ENCODE measurements around the gene SUCLG2.
"Not testable (repeated sequence)": the region's sequence is repeated elsewhere in the genome, so short reads cannot be mapped to it uniquely, and the experiment has no call there.

Gene SUCLG2

DNA sequence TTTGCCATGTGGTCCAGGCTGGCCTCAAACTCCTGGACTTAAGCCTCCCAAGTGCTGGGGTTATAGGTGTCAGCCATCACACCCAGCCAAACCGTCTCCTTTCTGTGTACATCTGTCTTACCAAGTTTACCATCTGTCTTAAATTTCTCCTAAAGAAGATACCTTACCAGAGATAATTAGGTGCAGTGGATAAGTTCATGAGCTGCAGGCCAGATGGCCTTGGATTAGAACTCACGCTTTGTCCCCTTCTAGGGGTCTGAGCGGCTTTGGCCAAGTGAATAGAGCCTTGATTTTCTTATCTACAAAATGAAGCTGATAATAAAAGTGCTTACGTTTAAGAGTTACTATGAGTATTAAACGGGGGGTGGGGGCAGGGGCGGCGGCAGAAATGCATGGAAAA is 103.9 kb downstream of the SUCLG2 start:
- Histone ChIP-seq H3K9ac (ENCODE audit: low read depth, low read length) (no peak overlapping the region), H3K9me3 (ENCODE audit: control insufficient read depth, insufficient read depth, low read length) (no peaks in the 10 kb centered on the region)

GRCh38 chr3:67542502-67543250 is 111.7 kb downstream of the SUCLG2 start:
- not testable (repeated sequence) for H3K9me3 ChIP-seq (ENCODE audit: control insufficient read depth, insufficient read depth, low read length); H3K9ac ChIP-seq (ENCODE audit: low read depth, low read length); H3K4me1 ChIP-seq (ENCODE audit: insufficient read depth, low read length); H3K36me3 ChIP-seq (ENCODE audit: insufficient read depth, low read length)

More for the DNA sequence above, 103.9 kb downstream of the SUCLG2 start:
- Histone ChIP-seq H3K4me1 (ENCODE audit: insufficient read depth, low read length) (no peaks in the 10 kb centered on the region), H3K36me3 (ENCODE audit: insufficient read depth, low read length) (no peaks in the 10 kb centered on the region)

DNA sequence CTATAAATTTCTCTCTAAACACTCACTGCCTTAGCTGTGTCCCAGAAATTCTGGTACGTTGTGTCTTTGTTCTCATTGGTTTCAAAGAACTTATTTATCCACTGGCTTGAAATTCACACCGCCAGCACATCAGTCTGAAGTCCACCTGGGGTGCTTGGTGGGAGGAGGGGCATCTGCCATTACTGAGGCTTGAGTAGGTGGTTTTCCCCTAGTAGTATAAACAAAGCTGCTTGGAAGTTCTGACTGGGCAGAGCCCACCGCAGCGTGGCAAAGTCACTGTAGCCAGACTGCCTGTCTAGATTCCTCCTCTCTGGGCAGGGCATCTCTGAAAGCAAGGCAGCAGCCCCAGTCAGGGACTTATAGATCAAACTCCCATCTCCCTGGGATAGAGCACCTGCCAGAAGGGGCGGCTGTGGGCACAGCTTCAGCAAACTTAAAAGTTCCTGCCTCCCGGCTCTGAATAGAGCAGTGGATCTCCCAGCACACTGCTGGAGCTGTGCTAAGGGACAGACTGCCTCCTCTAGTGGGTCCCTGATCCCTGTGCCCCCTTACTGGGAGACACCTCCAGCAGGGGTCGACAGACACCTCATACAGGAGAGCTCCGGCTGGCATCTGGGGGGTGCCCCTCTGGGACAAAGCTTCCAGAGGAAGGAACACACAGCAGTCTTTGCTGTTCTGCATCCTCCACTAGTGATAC is 114.1 kb downstream of the SUCLG2 start:
- Histone ChIP-seq H3K4me1 (ENCODE audit: insufficient read depth, low read length) (no peaks in the 10 kb centered on the region), H3K9me3 (ENCODE audit: control insufficient read depth, insufficient read depth, low read length) (no peaks in the 10 kb centered on the region), H3K9ac (ENCODE audit: low read depth, low read length) (no peak overlapping the region), H3K36me3 (ENCODE audit: insufficient read depth, low read length) (no peaks in the 10 kb centered on the region)

DNA sequence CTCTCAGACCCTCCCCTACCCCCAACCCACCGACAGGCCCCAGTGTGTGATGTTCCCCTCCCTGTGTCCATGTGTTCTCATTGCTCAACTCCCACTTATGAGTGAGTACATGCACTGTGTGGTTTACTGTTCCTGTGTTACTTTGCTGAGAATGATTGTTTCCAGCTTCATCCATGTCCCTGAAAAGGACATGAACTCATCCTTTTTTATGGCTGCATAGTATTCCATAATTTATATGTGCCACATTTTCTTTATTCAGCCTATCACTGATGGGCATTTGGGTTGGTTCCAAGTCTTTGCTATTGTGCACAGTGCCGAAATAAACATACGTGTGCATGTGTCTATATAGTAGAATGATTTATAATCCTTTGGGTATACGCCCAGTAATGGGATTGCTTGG is 117.2 kb downstream of the SUCLG2 start:
- not testable (repeated sequence) for H3K36me3 ChIP-seq (ENCODE audit: insufficient read depth, low read length); H3K9ac ChIP-seq (ENCODE audit: low read depth, low read length); H3K4me1 ChIP-seq (ENCODE audit: insufficient read depth, low read length); H3K9me3 ChIP-seq (ENCODE audit: control insufficient read depth, insufficient read depth, low read length)

DNA sequence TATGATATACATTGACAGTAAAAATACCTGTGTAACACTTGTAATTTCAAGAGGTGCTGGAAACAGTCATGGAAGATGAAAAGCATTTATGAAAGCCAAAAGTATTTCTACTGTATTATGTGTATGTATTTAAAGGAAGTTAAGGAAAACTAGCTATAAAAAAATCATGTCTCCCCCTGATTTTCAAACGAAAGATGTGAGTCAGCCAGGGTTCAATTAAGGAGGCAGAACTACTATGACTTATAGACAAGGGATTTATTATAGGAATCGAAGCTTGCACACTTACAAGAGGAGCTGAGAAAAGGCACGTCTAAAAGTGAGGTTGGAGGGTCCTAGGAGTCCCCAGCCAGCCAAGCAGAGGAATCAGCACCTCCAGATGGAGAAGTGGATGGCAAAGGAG is 119.4 kb downstream of the SUCLG2 start:
- Histone ChIP-seq H3K36me3 (ENCODE audit: insufficient read depth, low read length) (no peaks in the 10 kb centered on the region), H3K9me3 (ENCODE audit: control insufficient read depth, insufficient read depth, low read length) (no peaks in the 10 kb centered on the region), H3K4me1 (ENCODE audit: insufficient read depth, low read length) (no peaks in the 10 kb centered on the region), H3K9ac (ENCODE audit: low read depth, low read length) (no peak overlapping the region)

- H3K9me3 ChIP-seq (ENCODE audit: control insufficient read depth, insufficient read depth, low read length), result no peaks in the 10 kb centered on the region
- no peak overlapping the region for H3K9ac ChIP-seq (ENCODE audit: low read depth, low read length)
- H3K36me3 ChIP-seq (ENCODE audit: insufficient read depth, low read length), result no peaks in the 10 kb centered on the region
- no peaks in the 10 kb centered on the region for H3K4me1 ChIP-seq (ENCODE audit: insufficient read depth, low read length)
These were observed 119.8 kb downstream of the SUCLG2 start for GRCh38 chr3:67534594-67534993.

DNA sequence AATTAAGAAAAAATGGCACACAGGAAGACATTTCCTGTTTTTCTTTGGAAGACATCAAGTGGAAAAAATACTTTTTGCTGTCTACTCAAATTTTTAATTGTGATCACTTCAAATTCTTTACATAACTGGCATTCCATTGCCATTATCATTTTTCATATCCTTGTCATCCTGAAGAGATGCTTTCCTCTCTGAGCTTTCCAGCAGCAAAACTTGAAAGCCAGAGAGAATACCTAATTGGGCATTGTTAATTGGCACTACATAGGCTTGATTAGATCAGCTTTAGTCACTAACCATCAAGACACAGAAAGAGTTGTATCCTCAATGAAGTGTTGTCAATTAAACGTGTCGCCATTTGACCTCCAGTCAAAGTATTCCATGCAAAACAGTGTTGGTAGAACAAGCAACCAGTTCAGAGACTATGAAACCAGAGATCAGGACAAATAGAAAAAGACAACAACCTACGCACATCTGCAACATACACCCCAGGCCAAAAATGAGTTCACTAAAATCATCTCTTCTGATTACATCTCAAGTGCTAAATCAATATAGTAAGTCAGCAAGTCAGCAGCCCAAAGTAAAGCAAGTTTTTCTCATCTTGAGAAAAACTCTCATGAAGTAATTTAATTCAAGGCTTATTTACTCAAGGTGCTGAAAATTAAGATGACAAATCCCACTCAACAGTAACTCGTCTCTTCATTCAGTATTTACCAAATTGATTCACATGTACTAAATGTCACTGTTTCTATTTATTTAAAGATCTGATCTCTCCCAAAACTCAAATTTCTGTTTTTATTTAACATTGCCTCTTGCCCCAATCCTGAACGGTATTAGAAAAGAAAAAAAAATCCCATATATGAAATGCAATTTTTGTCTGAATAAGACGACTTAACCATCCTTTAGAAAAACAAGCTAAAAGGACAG is 123.0 kb downstream of the SUCLG2 start:
- H3K9me3 ChIP-seq (ENCODE audit: control insufficient read depth, insufficient read depth, low read length), result no peaks in the 10 kb centered on the region
- peaks cover 3% of the 10 kb centered on the region; the same call in 1 of the 2 replicates for H3K4me1 ChIP-seq (ENCODE audit: insufficient read depth, low read length)
- no peak overlapping the region for H3K9ac ChIP-seq (ENCODE audit: low read depth, low read length)
- H3K36me3 ChIP-seq (ENCODE audit: insufficient read depth, low read length), result no peaks in the 10 kb centered on the region

DNA sequence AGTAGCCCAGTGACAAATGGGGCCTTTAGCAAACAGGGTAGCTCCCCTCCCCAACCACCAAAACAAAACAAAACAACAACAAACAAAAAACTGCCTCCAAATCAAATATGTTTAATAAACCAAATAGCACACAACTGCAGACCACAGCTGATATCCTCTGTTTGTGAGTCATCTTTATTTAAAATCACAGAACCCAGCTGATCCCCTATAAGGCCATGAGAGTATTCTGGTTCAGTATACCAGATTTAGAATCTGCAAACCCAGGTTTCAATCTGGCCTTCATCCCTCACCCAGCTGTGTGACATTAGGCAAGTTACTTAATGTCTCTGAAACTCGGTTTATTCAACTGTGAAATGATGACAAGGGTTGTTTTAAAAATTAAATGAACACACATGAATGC is 124.5 kb downstream of the SUCLG2 start:
- peaks cover 3% of the 10 kb centered on the region; the same call in 1 of the 2 replicates for H3K4me1 ChIP-seq (ENCODE audit: insufficient read depth, low read length)

GRCh38 chr3:67529337-67529736 is 125.1 kb downstream of the SUCLG2 start:
- Histone ChIP-seq H3K9me3 (ENCODE audit: control insufficient read depth, insufficient read depth, low read length) (no peaks in the 10 kb centered on the region; the same call in 1 of the 2 replicates), H3K4me1 (ENCODE audit: insufficient read depth, low read length) (peaks cover 3% of the 10 kb centered on the region; the same call in 1 of the 2 replicates), H3K9ac (ENCODE audit: low read depth, low read length) (no peak overlapping the region), H3K36me3 (ENCODE audit: insufficient read depth, low read length) (no peaks in the 10 kb centered on the region)

More for the DNA sequence above, 124.5 kb downstream of the SUCLG2 start:
- H3K9me3 ChIP-seq (ENCODE audit: control insufficient read depth, insufficient read depth, low read length), result no peaks in the 10 kb centered on the region; the same call in 1 of the 2 replicates
- H3K36me3 ChIP-seq (ENCODE audit: insufficient read depth, low read length), result no peaks in the 10 kb centered on the region
- H3K9ac ChIP-seq (ENCODE audit: low read depth, low read length), result no peak overlapping the region

GRCh38 chr3:67526246-67526645 is 128.2 kb downstream of the SUCLG2 start:
- Histone ChIP-seq H3K9ac (ENCODE audit: low read depth, low read length) (no peak overlapping the region), H3K4me1 (ENCODE audit: insufficient read depth, low read length) (peaks cover 3% of the 10 kb centered on the region; the same call in 1 of the 2 replicates), H3K9me3 (ENCODE audit: control insufficient read depth, insufficient read depth, low read length) (no peaks in the 10 kb centered on the region; the same call in 1 of the 2 replicates), H3K36me3 (ENCODE audit: insufficient read depth, low read length) (no peaks in the 10 kb centered on the region)

DNA sequence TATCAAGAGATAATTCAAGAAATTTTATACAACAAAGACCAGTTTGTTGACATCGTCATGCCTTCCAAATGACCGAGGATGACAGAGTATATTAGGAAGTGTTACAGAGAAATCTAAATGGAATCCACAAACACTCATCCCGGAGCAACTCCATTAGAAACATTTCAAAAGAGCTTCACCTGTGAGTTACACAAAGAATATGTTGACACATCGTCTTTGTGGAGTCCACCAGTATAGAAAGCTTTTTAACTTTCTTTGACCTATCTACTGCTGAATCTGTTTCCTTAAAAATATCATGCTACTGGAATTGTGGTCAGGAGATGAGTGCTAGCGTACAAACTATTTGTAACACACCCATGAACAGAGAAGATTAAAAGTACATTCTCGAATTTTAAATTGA is 130.4 kb downstream of the SUCLG2 start:
- no peak overlapping the region for H3K9ac ChIP-seq (ENCODE audit: low read depth, low read length)
- no peaks in the 10 kb centered on the region; the same call in 1 of the 2 replicates for H3K9me3 ChIP-seq (ENCODE audit: control insufficient read depth, insufficient read depth, low read length)
- no peaks in the 10 kb centered on the region for H3K36me3 ChIP-seq (ENCODE audit: insufficient read depth, low read length)

DNA sequence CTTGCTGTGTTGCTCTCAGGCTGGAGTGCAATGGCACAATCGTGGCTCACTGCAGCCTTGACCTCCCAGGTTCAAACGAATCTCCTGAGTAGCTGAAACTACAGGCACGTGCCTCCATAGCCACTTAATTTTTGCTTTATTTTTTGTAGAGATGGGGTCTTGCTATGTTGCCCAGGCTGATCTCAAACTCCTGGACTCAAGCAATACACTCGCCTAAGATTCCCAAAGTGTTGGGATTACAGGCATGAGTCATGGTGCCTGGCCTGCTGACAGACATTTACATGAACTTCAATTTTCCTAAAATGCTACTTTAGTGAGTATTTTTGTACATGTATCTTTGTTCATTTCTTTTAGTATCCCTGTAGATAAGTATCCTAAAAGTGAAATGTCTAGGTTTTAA is 132.3 kb downstream of the SUCLG2 start:
- no peak overlapping the region for H3K9ac ChIP-seq (ENCODE audit: low read depth, low read length)
- H3K36me3 ChIP-seq (ENCODE audit: insufficient read depth, low read length), result no peaks in the 10 kb centered on the region
- no peaks in the 10 kb centered on the region; the same call in 1 of the 2 replicates for H3K9me3 ChIP-seq (ENCODE audit: control insufficient read depth, insufficient read depth, low read length)
- H3K4me1 ChIP-seq (ENCODE audit: insufficient read depth, low read length), result no peaks in the 10 kb centered on the region

More for the DNA sequence above, 130.4 kb downstream of the SUCLG2 start:
- H3K4me1 ChIP-seq (ENCODE audit: insufficient read depth, low read length), result no peaks in the 10 kb centered on the region; the same call in 1 of the 2 replicates

GRCh38 chr3:67521053-67521646 is 133.3 kb downstream of the SUCLG2 start:
- peaks cover 4% of the 10 kb centered on the region; the same call in 1 of the 2 replicates for H3K4me1 ChIP-seq (ENCODE audit: insufficient read depth, low read length)
- H3K9me3 ChIP-seq (ENCODE audit: control insufficient read depth, insufficient read depth, low read length), result no peaks in the 10 kb centered on the region; the same call in 1 of the 2 replicates
- H3K9ac ChIP-seq (ENCODE audit: low read depth, low read length), result no peak overlapping the region
- H3K36me3 ChIP-seq (ENCODE audit: insufficient read depth, low read length), result peaks cover 3% of the 10 kb centered on the region; the same call in 1 of the 2 replicates

DNA sequence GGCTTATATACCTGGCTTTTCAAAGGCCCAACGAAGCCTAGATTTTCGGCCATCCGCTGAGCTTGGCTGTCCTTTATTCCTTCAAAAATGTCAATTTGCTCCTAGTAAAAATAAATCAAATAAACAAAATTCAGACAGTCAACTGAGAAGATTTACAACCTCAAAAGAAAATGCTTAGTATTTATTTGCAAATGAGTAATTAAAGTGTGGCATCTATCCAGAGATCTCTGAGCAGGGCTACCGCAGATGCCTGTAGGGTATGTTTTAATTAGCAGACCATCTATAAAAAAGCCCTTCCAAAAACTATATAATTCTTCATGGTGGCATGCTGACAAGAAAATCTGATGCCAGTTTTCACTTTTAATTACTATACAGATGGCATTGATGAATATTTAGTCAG is 136.2 kb downstream of the SUCLG2 start:
- H3K36me3 ChIP-seq (ENCODE audit: insufficient read depth, low read length), result peaks cover 3% of the 10 kb centered on the region; the same call in 1 of the 2 replicates
- peaks cover 11% of the 10 kb centered on the region for H3K4me1 ChIP-seq (ENCODE audit: insufficient read depth, low read length)
- no peak overlapping the region for H3K9ac ChIP-seq (ENCODE audit: low read depth, low read length)
- no peaks in the 10 kb centered on the region for H3K9me3 ChIP-seq (ENCODE audit: control insufficient read depth, insufficient read depth, low read length)

Measured in ES-I3 (cell line).